HG02870 (cell line): Measurements from ENCODE around the gene GIT2.
"Not testable (repeated sequence)": the region's sequence is repeated elsewhere in the genome, so short reads cannot be mapped to it uniquely, and the experiment has no call there.

Source experiments
- ATAC-seq: cut with Tn5 transposase; IDR thresholded peaks from one replicate; pipeline ENCODE4 v1.9.1; 2021; ENCODE audit warnings: mild to moderate bottlenecking, moderate library complexity; ENCODE audit not compliant: unreplicated experiment

The GIT2 gene

GRCh38 chr12:109995686-109996482 is at the start of gene GIT2:
Gene GIT2, minus strand, starts transcription at chr12:109996368. Its CDS starts 144 bp downstream, at chr12:109996224.
- ATAC-seq = peak; percentile 54

DNA sequence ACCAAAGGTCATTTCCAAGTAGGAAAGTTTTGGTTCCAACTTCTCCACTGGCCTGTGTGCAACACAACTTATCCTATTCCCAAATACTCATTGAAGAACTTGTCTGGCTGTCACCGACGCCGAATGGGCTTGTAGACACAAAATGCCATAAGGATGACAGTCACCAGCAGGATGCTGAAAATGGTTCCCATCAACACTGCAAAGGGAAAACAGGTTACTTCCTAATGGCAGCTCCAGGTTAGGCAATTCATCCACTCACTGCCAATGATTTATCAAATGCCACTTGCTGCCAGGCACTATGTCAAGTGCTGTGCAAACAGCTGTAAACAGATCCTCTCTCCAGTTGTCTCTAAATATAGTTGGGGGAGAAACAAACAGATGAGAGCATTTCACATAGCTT is 46.1 kb upstream of the GIT2 start:
- ATAC-seq = no peak

DNA sequence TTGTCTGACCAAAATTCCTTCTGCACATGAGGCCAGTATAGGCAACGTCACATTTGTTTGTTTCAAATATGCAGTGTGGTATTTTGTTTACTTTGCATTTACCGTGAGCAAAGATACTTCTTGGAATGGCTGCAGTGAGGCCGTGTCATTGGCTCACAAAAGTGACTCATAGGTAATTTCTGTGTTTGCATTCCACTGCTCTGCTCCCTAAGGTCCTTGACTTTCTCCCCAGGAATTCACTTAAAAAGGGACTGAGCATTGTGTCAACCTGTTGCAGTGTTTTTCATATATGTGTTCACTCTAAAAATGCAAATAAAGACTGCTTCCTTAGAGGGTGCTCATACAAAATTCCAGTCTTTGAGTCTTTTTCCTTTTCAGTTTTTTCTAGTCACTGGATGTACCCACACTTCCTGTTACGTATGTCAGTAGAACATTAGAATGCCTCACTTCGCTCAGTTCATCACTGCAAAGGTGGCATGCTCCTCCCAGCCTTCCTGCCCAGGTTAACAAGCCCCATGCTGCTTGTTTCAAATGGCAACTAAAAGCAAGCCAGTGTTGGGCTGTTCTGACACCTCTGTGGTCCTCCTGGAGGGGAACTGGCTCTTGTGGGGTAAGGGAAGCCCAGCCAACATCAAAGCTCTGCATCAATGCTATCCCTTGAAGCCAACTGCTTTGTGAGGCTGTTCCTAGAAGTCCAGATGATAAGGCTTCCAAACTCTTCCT is 43.1 kb upstream of the GIT2 start:
- ATAC-seq = no peak

DNA sequence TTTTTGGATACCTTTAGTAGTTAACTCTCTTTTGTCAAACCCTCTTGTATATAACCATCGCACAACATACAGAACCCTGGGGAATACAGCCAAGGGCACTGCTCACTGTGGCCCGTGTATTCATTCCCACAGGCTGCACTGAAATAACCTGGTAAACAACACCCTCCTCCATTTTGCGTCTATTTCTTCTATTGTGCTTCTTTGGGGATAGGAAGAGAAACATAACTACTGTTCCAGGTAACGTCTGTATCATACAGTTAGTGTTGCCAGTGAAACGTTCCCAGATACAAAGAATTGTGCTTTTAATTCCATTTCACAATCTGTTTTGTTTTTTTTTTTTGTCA is 42.5 kb upstream of the GIT2 start:
- ATAC-seq = no peak

DNA sequence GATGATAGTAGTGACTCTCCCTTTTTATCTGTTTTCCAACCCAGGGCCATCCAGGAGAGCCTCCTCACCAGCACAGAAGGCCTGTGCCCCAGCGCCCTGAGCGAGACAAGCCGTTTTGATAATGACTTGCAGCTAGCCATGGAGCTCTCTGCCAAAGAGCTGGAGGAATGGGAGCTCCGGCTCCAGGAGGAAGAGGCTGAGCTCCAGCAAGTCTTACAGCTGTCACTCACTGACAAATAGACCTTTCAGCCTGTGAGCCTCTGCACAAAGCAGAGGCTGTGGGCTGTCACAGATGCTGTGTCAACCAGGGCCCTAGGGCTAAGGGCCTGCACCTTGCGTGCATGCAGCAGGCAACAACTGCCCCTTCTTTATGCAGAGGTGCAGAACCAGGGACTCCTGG is 41.1 kb upstream of the GIT2 start:
- ATAC-seq = no peak

DNA sequence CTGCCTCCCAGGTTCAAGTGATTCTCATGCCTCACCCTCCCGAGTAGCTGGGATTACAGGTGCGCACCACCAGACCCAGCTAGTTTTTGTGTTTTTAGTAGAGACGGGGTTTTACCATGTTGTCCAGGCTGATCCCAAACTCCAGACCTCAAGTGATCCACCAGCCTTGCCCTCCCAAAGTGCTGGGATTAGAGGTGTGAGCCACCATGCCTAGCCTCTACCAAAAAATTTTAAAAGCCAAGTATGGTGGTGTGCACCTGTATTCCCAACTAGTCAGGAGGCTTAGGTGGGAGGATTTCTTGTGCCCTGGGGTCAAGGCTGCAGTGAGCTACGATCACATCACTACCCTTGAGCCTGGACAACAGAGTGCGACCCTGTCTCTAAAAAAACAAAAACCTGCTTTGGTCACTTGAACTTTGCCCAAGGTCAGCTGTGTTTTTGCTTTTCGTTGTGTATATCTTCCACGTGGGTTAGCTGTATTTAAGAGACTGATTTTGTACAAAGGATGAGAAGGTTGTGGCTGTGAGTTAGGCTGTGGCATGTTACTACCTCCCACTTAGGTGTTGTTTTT is 39.5 kb upstream of the GIT2 start:
- no peak for ATAC-seq

DNA sequence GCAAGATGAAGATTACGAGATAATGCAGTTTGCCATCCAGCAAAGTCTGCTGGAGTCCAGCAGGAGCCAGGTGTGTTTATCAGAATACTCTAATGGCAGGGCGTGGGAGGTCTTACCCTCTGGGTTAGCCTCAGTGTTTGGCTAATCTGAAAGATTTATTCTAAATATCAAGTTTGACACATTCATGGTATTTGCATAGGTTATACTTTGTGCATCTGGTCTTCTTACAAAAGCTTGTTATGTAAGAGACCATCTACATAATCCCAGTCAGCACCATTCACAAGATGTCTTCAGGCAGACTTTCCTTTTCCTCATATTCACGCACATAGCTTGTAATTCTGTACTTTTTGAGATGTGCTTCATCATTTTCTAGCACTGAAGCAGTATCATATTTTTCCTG is 37.7 kb upstream of the GIT2 start:
- ATAC-seq = no peak

DNA sequence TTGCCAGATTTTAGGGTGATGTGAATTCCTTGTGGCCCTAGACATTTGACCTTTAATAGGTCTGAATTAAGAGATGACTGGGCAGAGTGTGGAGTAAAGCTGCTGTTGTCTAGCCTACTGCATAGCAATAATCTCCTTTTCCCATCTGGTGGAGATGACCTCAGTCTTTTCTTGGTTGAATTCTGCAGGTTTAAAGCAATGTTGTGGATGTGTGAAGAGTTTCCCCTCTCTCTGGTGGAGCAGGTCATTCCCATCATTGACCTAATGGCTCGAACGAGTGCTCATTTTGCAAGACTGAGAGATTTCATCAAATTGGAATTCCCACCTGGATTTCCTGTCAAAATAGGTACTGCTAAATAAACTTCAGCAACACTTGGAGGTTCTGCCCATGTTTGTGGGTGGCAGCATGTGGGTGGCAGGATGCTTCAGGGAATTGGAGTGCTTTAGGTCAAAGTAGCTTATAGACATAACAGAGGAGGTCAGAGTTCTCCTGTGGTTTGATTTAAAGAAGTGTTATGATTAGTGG is 33.2 kb upstream of the GIT2 start:
- no peak for ATAC-seq

DNA sequence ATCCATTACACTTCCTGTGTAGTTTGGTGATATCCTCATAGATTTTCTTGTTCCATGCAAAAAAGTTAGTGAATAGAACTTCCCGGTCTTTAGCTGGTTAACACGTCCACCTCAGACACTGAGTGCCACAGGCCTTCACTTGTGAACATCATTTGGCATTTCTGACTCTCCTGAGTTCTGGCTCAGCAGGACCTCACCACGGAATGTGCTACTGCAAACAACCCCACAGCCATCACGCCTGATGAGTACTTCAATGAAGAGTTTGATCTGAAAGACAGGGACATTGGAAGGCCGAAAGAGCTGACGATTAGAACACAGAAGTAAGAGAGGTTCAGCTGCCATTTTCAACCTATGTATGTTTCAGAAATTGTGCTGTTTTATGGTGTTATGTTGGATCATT is 32.2 kb upstream of the GIT2 start:
- no peak for ATAC-seq

- ATAC-seq = no peak
These were observed 27.9 kb upstream of the GIT2 start for GRCh38 chr12:110024051-110024450.

- ATAC-seq = no peak
These were observed 27.2 kb upstream of the GIT2 start for GRCh38 chr12:110023059-110023980.

GRCh38 chr12:110020956-110021355 is 24.8 kb upstream of the GIT2 start:
- no peak for ATAC-seq

- ATAC-seq = no peak
These were observed 19.0 kb upstream of the GIT2 start for GRCh38 chr12:110015132-110015531.

DNA sequence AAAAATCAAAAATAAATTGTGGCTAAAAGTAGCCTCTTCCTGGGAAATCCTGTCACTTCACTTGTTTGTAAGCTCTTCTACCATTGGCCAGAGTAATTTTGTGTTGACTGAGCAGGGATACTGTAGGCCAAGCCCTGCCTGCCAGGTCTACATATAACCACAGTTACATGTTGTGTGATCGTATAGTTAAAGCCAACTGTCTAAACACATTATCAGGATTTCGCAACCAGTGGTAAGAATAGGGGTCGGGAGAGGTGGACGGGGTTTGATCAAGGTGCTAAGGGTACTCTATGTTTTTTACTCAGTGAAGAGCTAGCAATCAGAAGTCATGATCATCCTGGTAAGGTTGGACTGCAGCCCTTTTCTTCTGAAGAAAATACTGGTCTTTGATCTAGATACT is 16.5 kb upstream of the GIT2 start:
- no peak for ATAC-seq

GRCh38 chr12:110012137-110012536 is 16.0 kb upstream of the GIT2 start:
- ATAC-seq = peak; percentile 37

- ATAC-seq = peak; percentile 41
These were observed 14.9 kb upstream of the GIT2 start for GRCh38 chr12:110010853-110011723.

DNA sequence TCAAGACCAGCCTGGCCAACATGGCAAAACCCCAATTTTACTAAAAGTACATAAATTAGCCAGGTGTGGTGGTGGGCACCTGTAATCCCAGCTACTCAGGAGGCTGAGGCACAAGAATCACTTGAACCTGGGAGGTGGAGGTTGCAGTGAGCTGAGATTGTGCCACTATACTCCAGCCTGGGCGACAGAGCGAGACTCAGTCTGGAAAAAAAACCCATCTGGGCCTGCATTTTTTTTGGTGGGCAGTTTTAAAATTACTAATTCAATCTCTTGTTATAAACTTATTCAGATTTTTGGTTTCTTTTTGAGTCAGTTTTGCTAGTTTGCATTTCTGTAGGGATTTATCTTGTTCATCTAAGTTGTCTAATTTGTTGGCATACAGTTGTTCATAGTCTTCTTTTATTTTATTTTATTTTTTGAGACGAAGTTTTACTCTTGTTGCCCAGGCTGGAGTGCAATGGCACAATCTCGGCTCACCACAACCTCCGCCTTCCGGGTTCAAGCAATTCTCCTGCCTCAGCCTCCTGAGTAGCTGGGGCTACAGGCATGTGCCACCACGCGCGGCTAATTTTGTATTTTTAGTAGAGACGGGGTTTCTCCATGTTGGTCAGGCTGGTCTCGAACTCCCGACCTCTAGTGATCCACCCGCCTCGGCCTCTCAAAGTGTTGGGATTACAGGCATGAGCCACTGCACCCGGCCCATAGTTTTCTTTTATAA is 12.7 kb upstream of the GIT2 start:
- ATAC-seq = not testable (repeated sequence)

- no peak for ATAC-seq
These were observed 11.7 kb upstream of the GIT2 start for GRCh38 chr12:110007881-110008280.

GRCh38 chr12:110006115-110006514 is 9.9 kb upstream of the GIT2 start:
- ATAC-seq = no peak
